ENCODE measurements around the gene PIH1D2.

- no peak for TF ChIP-seq CTCF (IDR thresholded peaks at IDR 0.05)
- TF ChIP-seq POLR2A (IDR thresholded peaks at IDR 0.05), result no peak
Observed at GRCh38 chr11:112037527-112037926, 36.3 kb downstream of the PIH1D2 start.
